ENCODE measurements around the gene KRTAP9-4. TPM values are rescaled to one million over a fixed set of nuclear protein-coding genes. Genes with fewer than 3 reads are reported as not detected.
"Not testable (repeated sequence)": the region's sequence is repeated elsewhere in the genome, so short reads cannot be mapped to it uniquely, and the experiment has no call there.

Gene KRTAP9-4, protein sequence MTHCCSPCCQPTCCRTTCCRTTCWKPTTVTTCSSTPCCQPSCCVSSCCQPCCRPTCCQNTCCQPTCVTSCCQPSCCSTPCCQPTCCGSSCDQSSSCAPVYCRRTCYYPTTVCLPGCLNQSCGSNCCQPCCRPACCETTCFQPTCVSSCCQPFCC
- not detected for polyA plus RNA-seq (2013, experiment 1 of 2)
- not detected for polyA plus RNA-seq (2013, experiment 2 of 2)

DNA sequence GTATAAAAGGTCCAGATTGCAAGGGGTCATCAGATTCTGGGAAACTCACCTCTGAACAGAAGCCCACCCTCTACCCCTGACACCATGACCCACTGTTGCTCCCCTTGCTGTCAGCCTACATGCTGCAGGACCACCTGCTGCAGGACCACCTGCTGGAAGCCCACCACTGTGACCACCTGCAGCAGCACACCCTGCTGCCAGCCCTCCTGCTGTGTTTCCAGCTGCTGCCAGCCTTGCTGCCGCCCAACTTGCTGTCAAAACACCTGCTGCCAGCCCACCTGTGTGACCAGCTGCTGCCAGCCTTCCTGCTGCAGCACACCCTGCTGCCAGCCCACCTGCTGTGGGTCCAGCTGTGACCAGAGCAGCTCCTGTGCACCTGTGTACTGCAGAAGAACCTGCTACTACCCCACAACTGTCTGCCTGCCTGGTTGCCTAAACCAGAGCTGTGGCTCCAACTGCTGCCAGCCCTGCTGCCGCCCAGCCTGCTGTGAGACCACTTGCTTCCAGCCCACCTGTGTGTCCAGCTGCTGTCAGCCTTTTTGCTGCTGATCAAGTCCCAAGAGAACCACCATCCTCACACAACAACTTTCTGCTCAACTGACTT, at the start of gene KRTAP9-4:
Gene KRTAP9-4 (plus strand): TSS at position 51 of the 604 bp plus-strand sequence. CDS start 34 bp downstream, at position 85.
- H2BK12ac ChIP-seq (ENCODE audit: low read length in 2 of 2); H4K8ac ChIP-seq (ENCODE audit: low read length); H3K4ac ChIP-seq (ENCODE audit: low read depth in 1 of 2, low read length in 2 of 2); H2BK15ac ChIP-seq (ENCODE audit: low read depth, poor library complexity, severe bottlenecking); H2BK120ac ChIP-seq (ENCODE audit: low read depth, low read length); H3K4me2 ChIP-seq (ENCODE audit: low read length, poor library complexity, severe bottlenecking); H3K27me3 ChIP-seq (ENCODE audit: control insufficient read depth in 1 of 2, insufficient read depth in 1 of 2, low read length in 2 of 2); H3K18ac ChIP-seq (ENCODE audit: low read depth in 1 of 2, low read length in 2 of 2); H3K9ac ChIP-seq (ENCODE audit: low read length); H3K27ac ChIP-seq (ENCODE audit: low read length, poor library complexity, severe bottlenecking); H3K23ac ChIP-seq (ENCODE audit: low read length in 2 of 2); DNase-seq; H2BK5ac ChIP-seq (ENCODE audit: low read depth, low read length, poor library complexity, severe bottlenecking); H3K36me3 ChIP-seq (ENCODE audit: control insufficient read depth in 1 of 2, insufficient read depth in 2 of 2, low read depth in 1 of 2, low read length in 2 of 2); H3K4me1 ChIP-seq (ENCODE audit: control insufficient read depth, insufficient read depth, low read depth, low read length); H3K79me1 ChIP-seq (replicated peaks; ENCODE audit: low read length, poor library complexity, severe bottlenecking); H2AK5ac ChIP-seq (ENCODE audit: low read length, severe bottlenecking); H4K91ac ChIP-seq (ENCODE audit: low read length); H3K9me3 ChIP-seq (ENCODE audit: control insufficient read depth, low read length); H3K4me3 ChIP-seq (ENCODE audit: insufficient read depth in 1 of 2, low read depth in 1 of 2, low read length in 2 of 2); H2AFZ ChIP-seq (ENCODE audit: low read depth, low read length); H3K14ac ChIP-seq (ENCODE audit: low read length in 2 of 2): not testable (repeated sequence)
- WGBS: 43% methylated on average over 2 of the region's 2 CpGs

DNA sequence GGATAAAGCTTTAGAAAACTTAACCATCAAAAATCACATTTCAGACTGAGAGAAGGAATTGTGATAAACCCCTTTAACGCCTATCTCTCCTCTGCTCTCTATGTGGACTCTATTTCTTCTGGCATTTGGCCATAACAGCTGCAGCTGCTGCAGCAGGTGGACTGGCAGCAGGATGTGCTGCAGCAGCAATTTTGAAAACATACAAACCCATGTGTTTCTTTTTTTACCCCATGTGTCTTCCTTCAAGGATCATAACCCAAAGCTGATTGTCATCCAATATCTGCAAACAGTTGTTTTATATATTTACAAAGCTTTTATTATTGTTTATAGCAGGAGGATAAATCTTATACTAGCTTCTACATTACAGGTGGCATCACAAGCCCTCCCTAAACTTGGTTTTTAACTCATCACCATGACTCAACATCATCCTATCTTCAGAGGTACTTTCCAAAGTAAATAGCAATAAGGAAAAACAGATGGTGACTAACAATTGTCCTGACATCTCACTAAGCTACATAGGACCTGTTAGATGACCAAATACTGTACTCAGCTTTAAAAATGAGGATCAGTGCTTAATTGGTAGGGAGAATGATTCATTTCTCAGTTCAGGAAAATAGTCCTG, 37.5 kb upstream of the KRTAP9-4 start:
- Histone ChIP-seq H3K18ac (ENCODE audit: low read depth in 1 of 2, low read length in 2 of 2) (no peak overlapping the region), H3K79me1 (replicated peaks; ENCODE audit: low read length, poor library complexity, severe bottlenecking) (no peaks in the 10 kb centered on the region), H2BK120ac (ENCODE audit: low read depth, low read length) (no peak overlapping the region), H3K9ac (ENCODE audit: low read length) (no peak overlapping the region), H3K27ac (ENCODE audit: low read length, poor library complexity, severe bottlenecking) (no peak overlapping the region), H2BK5ac (ENCODE audit: low read depth, low read length, poor library complexity, severe bottlenecking) (no peak overlapping the region), H2BK15ac (ENCODE audit: low read depth, poor library complexity, severe bottlenecking) (no peak overlapping the region), H4K8ac (ENCODE audit: low read length) (no peak overlapping the region), H3K14ac (ENCODE audit: low read length in 2 of 2) (no peak overlapping the region), H3K9me3 (ENCODE audit: control insufficient read depth, low read length) (no peaks in the 10 kb centered on the region), H3K4ac (ENCODE audit: low read depth in 1 of 2, low read length in 2 of 2) (no peak overlapping the region), H3K23ac (ENCODE audit: low read length in 2 of 2) (no peak overlapping the region), H3K4me1 (ENCODE audit: control insufficient read depth, insufficient read depth, low read depth, low read length) (peaks cover 7% of the 10 kb centered on the region), H3K4me2 (ENCODE audit: low read length, poor library complexity, severe bottlenecking) (no peak overlapping the region), H4K91ac (ENCODE audit: low read length) (no peak overlapping the region), H3K4me3 (ENCODE audit: insufficient read depth in 1 of 2, low read depth in 1 of 2, low read length in 2 of 2) (no peak overlapping the region), H3K27me3 (ENCODE audit: control insufficient read depth in 1 of 2, insufficient read depth in 1 of 2, low read length in 2 of 2) (peaks cover 0 to 2% of the 10 kb centered on the region in 2 experiments), H2AFZ (ENCODE audit: low read depth, low read length) (no peak overlapping the region), H2BK12ac (ENCODE audit: low read length in 2 of 2) (no peak overlapping the region), H2AK5ac (ENCODE audit: low read length, severe bottlenecking) (no peak overlapping the region), H3K36me3 (ENCODE audit: control insufficient read depth in 1 of 2, insufficient read depth in 2 of 2, low read depth in 1 of 2, low read length in 2 of 2) (no peaks in the 10 kb centered on the region)
- 74% methylated on average over 1 of the region's 1 CpG for WGBS
- DNase-seq: no peak

DNA sequence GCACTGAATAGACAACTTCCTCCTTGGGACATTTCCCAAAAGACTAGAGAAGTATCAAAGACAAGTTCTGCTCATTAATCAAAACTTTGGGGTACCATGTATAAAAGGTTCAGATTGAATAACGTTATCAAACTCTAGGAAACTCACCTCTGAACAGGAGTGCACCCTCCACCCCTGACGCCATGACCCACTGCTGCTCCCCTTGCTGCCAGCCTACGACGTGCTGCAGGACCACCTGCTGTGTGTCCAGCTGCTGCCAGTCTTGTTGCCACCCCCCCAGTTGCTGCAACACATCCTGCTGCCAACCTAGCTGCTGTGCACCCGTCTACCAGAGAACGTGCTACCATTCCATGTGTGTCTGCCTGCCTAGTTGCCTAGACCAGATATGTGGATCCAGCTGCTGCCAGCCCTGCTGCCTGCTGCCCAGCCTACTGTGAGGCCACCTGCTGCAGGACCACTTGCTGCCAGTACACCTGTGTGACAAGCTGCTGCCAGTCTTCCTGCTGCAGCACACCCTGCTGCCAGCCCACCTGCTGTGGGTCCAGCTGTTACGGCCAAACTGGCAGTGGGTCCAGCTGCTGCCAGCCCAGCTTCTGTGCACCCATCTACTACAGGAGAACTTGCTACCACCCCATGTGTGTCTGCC, 36.8 kb upstream of the KRTAP9-4 start:
- H2AFZ ChIP-seq (ENCODE audit: low read depth, low read length): no peak overlapping the region

DNA sequence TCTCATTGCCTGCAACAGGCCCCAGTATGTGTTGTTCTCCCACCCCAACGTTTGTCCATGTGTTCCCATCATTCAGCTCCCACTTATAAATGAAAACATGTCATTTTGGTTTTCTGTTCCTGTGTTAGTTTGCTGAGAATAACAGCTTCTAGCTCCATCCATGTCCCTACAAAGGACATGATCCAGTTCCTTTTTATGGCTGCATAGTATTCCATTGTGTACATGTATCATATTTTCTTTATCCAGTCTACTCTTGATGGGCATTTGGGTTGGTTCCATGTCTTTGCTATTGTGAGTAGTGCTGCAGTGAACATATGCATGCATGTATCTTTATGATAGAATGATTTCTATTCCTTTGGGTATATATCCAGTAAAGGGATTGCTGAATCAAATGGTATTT, 33.8 kb upstream of the KRTAP9-4 start:
- no peak overlapping the region for H3K9ac ChIP-seq (ENCODE audit: low read length)
- no peaks in the 10 kb centered on the region for H3K36me3 ChIP-seq (ENCODE audit: control insufficient read depth in 1 of 2, insufficient read depth in 2 of 2, low read depth in 1 of 2, low read length in 2 of 2)
- H3K27ac ChIP-seq (ENCODE audit: low read length, poor library complexity, severe bottlenecking): no peak overlapping the region
- no peak overlapping the region for H2BK12ac ChIP-seq (ENCODE audit: low read length in 2 of 2)
- no peak overlapping the region for H4K8ac ChIP-seq (ENCODE audit: low read length)
- H2BK120ac ChIP-seq (ENCODE audit: low read depth, low read length): no peak overlapping the region
- H3K4ac ChIP-seq (ENCODE audit: low read depth in 1 of 2, low read length in 2 of 2): no peak overlapping the region
- no peak overlapping the region for H3K4me3 ChIP-seq (ENCODE audit: insufficient read depth in 1 of 2, low read depth in 1 of 2, low read length in 2 of 2)
- no peak overlapping the region for H2AFZ ChIP-seq (ENCODE audit: low read depth, low read length)
- no CpG with 5 or more reads among the region's 1 CpG for WGBS
- peaks cover 7% of the 10 kb centered on the region for H3K4me1 ChIP-seq (ENCODE audit: control insufficient read depth, insufficient read depth, low read depth, low read length)
- H3K9me3 ChIP-seq (ENCODE audit: control insufficient read depth, low read length): no peaks in the 10 kb centered on the region
- no peaks in the 10 kb centered on the region for H3K79me1 ChIP-seq (replicated peaks; ENCODE audit: low read length, poor library complexity, severe bottlenecking)
- H2BK15ac ChIP-seq (ENCODE audit: low read depth, poor library complexity, severe bottlenecking): no peak overlapping the region
- no peak overlapping the region for H3K4me2 ChIP-seq (ENCODE audit: low read length, poor library complexity, severe bottlenecking)
- H3K18ac ChIP-seq (ENCODE audit: low read depth in 1 of 2, low read length in 2 of 2): no peak overlapping the region
- H4K91ac ChIP-seq (ENCODE audit: low read length): no peak overlapping the region
- no peak overlapping the region for H2BK5ac ChIP-seq (ENCODE audit: low read depth, low read length, poor library complexity, severe bottlenecking)
- H3K14ac ChIP-seq (ENCODE audit: low read length in 2 of 2): no peak overlapping the region
- no peak overlapping the region for H3K23ac ChIP-seq (ENCODE audit: low read length in 2 of 2)
- H2AK5ac ChIP-seq (ENCODE audit: low read length, severe bottlenecking): no peak overlapping the region
- H3K27me3 ChIP-seq (ENCODE audit: control insufficient read depth in 1 of 2, insufficient read depth in 1 of 2, low read length in 2 of 2): peaks cover 0 to 4% of the 10 kb centered on the region in 2 experiments
- no peak for DNase-seq

More for the DNA sequence above, 36.8 kb upstream of the KRTAP9-4 start:
- H3K4me1 ChIP-seq (ENCODE audit: control insufficient read depth, insufficient read depth, low read depth, low read length): peaks cover 7% of the 10 kb centered on the region
- H3K18ac ChIP-seq (ENCODE audit: low read depth in 1 of 2, low read length in 2 of 2): no peak overlapping the region
- H3K23ac ChIP-seq (ENCODE audit: low read length in 2 of 2): no peak overlapping the region
- no peaks in the 10 kb centered on the region for H3K79me1 ChIP-seq (replicated peaks; ENCODE audit: low read length, poor library complexity, severe bottlenecking)
- no peak overlapping the region for H2BK15ac ChIP-seq (ENCODE audit: low read depth, poor library complexity, severe bottlenecking)
- H4K91ac ChIP-seq (ENCODE audit: low read length): no peak overlapping the region
- H4K8ac ChIP-seq (ENCODE audit: low read length): no peak overlapping the region
- H3K27me3 ChIP-seq (ENCODE audit: control insufficient read depth in 1 of 2, insufficient read depth in 1 of 2, low read length in 2 of 2): peaks cover 0 to 4% of the 10 kb centered on the region in 2 experiments
- DNase-seq: no peak
- no peak overlapping the region for H3K27ac ChIP-seq (ENCODE audit: low read length, poor library complexity, severe bottlenecking)
- no peak overlapping the region for H3K4ac ChIP-seq (ENCODE audit: low read depth in 1 of 2, low read length in 2 of 2)
- H3K9ac ChIP-seq (ENCODE audit: low read length): no peak overlapping the region
- H2BK120ac ChIP-seq (ENCODE audit: low read depth, low read length): no peak overlapping the region
- H2BK12ac ChIP-seq (ENCODE audit: low read length in 2 of 2): no peak overlapping the region
- H3K9me3 ChIP-seq (ENCODE audit: control insufficient read depth, low read length): no peaks in the 10 kb centered on the region
- no peak overlapping the region for H2AK5ac ChIP-seq (ENCODE audit: low read length, severe bottlenecking)
- H3K36me3 ChIP-seq (ENCODE audit: control insufficient read depth in 1 of 2, insufficient read depth in 2 of 2, low read depth in 1 of 2, low read length in 2 of 2): no peaks in the 10 kb centered on the region
- H2BK5ac ChIP-seq (ENCODE audit: low read depth, low read length, poor library complexity, severe bottlenecking): no peak overlapping the region
- H3K14ac ChIP-seq (ENCODE audit: low read length in 2 of 2): no peak overlapping the region
- no peak overlapping the region for H3K4me2 ChIP-seq (ENCODE audit: low read length, poor library complexity, severe bottlenecking)
- WGBS: 78% methylated on average over 7 of the region's 7 CpGs
- H3K4me3 ChIP-seq (ENCODE audit: insufficient read depth in 1 of 2, low read depth in 1 of 2, low read length in 2 of 2): no peak overlapping the region

Data from mesenchymal stem cell (in vitro differentiated cells and primary cell).